Measurements from ENCODE around the gene ZNF558. TPM values are rescaled to one million over a fixed set of nuclear protein-coding genes. Genes with fewer than 3 reads are reported as not detected.

The ZNF558 gene
- total RNA-seq, 3 donors from 2014 or later (not counting 1 experiment from before 2014, with no cell fraction given), result 20.9 to 26.8 (median 23.8) TPM

DNA sequence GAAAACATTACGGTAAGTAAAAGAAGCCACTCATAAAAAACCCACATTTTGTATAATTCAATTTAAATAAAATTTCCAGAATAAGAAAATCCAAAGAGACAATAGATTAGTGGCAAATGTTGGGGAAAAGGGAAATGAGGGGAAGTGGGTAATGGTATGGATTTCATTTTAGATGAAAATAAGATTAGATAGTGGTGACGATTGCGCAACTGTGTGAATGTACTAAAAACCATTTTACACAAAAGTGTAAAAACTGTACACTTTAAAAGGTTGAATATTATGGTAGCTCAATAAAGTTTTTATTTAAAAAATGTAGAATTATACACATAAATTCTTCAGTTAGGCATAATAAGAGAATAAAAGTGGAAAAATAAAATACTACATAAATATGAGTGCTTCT lies 3.8 kb upstream of the ZNF558 start:
- H3K27ac ChIP-seq (ENCODE audit: low read length), result no peak overlapping the region
- H3K4me1 Mint-ChIP-seq, result peaks cover 7 to 22% of the 10 kb centered on the region in 2 donors
- intact Hi-C loops (cut with micrococcal nuclease), result no loop called here
- no CpG with 5 or more reads among the region's 3 CpGs for WGBS (ENCODE audit: insufficient coverage)
- H3K27me3 Mint-ChIP-seq (ENCODE audit: low read depth in 2 of 2), result peaks cover 8 to 13% of the 10 kb centered on the region in 2 donors
- TF ChIP-seq, protein P1, sequence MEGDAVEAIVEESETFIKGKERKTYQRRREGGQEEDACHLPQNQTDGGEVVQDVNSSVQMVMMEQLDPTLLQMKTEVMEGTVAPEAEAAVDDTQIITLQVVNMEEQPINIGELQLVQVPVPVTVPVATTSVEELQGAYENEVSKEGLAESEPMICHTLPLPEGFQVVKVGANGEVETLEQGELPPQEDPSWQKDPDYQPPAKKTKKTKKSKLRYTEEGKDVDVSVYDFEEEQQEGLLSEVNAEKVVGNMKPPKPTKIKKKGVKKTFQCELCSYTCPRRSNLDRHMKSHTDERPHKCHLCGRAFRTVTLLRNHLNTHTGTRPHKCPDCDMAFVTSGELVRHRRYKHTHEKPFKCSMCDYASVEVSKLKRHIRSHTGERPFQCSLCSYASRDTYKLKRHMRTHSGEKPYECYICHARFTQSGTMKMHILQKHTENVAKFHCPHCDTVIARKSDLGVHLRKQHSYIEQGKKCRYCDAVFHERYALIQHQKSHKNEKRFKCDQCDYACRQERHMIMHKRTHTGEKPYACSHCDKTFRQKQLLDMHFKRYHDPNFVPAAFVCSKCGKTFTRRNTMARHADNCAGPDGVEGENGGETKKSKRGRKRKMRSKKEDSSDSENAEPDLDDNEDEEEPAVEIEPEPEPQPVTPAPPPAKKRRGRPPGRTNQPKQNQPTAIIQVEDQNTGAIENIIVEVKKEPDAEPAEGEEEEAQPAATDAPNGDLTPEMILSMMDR (IDR thresholded peaks at IDR 0.05), result no peak
- no peaks in the 10 kb centered on the region for H3K9me3 Mint-ChIP-seq
- H3K36me3 ChIP-seq (ENCODE audit: control insufficient read depth, insufficient read depth, low read length), result no peaks in the 10 kb centered on the region
- H3K4me1 ChIP-seq (ENCODE audit: control insufficient read depth, insufficient read depth, low read length), result peaks cover 15% of the 10 kb centered on the region
- DNase-seq (no peak), ATAC-seq (no peak)
- no peaks in the 10 kb centered on the region for H3K27me3 ChIP-seq (ENCODE audit: control insufficient read depth, insufficient read depth, low read length)
- no peaks in the 10 kb centered on the region for H3K9me3 ChIP-seq (ENCODE audit: control insufficient read depth, insufficient read depth, low read length)
- no peak overlapping the region for H3K27ac Mint-ChIP-seq
- H3K4me3 Mint-ChIP-seq, result no peak overlapping the region
- H3K4me3 ChIP-seq (ENCODE audit: low read length), result no peak overlapping the region
- H3K36me3 Mint-ChIP-seq, result no peaks in the 10 kb centered on the region

DNA sequence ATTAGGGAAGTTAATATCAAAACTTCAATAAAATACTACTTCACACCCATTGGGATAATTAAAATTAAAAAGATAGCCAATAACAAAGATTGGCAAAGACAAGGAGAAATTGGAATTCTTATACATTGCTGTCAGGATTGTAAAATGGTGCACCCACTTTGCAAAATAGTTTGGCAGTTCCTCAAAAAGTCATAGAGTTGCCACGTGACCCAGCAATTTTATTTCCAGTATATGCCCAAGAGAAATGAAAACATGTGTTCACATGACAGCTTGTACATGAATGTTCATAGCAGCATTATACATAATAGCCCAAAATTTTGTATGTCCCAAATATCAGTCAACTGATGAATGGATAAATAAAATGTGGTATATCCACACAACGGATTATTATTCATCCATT lies 3.3 kb upstream of the ZNF558 start:
- TF ChIP-seq, protein P1 (IDR thresholded peaks at IDR 0.05), result no peak
- no peak for ATAC-seq
- no peaks in the 10 kb centered on the region for H3K9me3 Mint-ChIP-seq
- 47% methylated on average over 1 of the region's 2 CpGs for WGBS (ENCODE audit: insufficient coverage)
- Histone ChIP-seq H3K4me3 (ENCODE audit: low read length) (no peak overlapping the region), H3K9me3 (ENCODE audit: control insufficient read depth, insufficient read depth, low read length) (no peaks in the 10 kb centered on the region), H3K27ac (ENCODE audit: low read length) (no peak overlapping the region), H3K4me1 (ENCODE audit: control insufficient read depth, insufficient read depth, low read length) (peaks cover 15% of the 10 kb centered on the region), H3K27me3 (ENCODE audit: control insufficient read depth, insufficient read depth, low read length) (no peaks in the 10 kb centered on the region), H3K36me3 (ENCODE audit: control insufficient read depth, insufficient read depth, low read length) (no peaks in the 10 kb centered on the region)
- intact Hi-C loops (cut with micrococcal nuclease), result no loop called here
- H3K4me3 Mint-ChIP-seq, result no peak overlapping the region
- peaks cover 7 to 22% of the 10 kb centered on the region in 2 donors for H3K4me1 Mint-ChIP-seq
- no peaks in the 10 kb centered on the region for H3K36me3 Mint-ChIP-seq
- H3K27me3 Mint-ChIP-seq (ENCODE audit: low read depth in 2 of 2), result peaks cover 5 to 8% of the 10 kb centered on the region in 2 donors
- no peak overlapping the region for H3K27ac Mint-ChIP-seq
- DNase-seq, result no peak

DNA sequence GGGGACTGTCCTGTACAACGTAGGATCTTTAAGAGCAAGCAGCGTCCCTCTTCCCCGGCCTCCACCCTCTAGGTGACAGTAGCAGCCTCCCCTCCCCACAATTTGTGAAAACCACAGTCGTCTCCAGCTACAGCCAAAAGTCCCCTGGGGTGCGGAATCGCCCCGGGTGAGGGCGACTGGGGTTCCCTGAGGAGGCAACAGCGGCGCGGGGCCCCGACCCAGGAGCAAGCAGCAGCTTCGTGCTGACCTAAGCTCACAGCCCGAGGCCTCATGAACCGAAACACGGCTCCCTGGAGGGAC lies 322 bp downstream of the ZNF558 start:
- Histone ChIP-seq H3K4me3 (ENCODE audit: low read length) (peak overlapping the region; percentile 59), H3K36me3 (ENCODE audit: control insufficient read depth, insufficient read depth, low read length) (no peaks in the 10 kb centered on the region), H3K27ac (ENCODE audit: low read length) (peak overlapping the region; percentile 82), H3K27me3 (ENCODE audit: control insufficient read depth, insufficient read depth, low read length) (no peaks in the 10 kb centered on the region), H3K9me3 (ENCODE audit: control insufficient read depth, insufficient read depth, low read length) (no peaks in the 10 kb centered on the region), H3K4me1 (ENCODE audit: control insufficient read depth, insufficient read depth, low read length) (peaks cover 15% of the 10 kb centered on the region)
- H3K36me3 Mint-ChIP-seq, result no peaks in the 10 kb centered on the region
- H3K9me3 Mint-ChIP-seq, result no peaks in the 10 kb centered on the region
- intact Hi-C loops (cut with micrococcal nuclease), result no loop called here
- peak overlapping the region; percentile 89 to 94 for H3K27ac Mint-ChIP-seq
- peaks cover 7 to 22% of the 10 kb centered on the region in 2 donors for H3K4me1 Mint-ChIP-seq
- ATAC-seq (peak in 2 of 3 donors; percentile 1), DNase-seq (no peak)
- WGBS (ENCODE audit: insufficient coverage), result 0% methylated on average over 16 of the region's 16 CpGs
- TF ChIP-seq, protein P1 (IDR thresholded peaks at IDR 0.05), result no peak
- peak overlapping the region; percentile 90 for H3K4me3 Mint-ChIP-seq
- no peaks in the 10 kb centered on the region for H3K27me3 Mint-ChIP-seq (ENCODE audit: low read depth in 2 of 2)

DNA sequence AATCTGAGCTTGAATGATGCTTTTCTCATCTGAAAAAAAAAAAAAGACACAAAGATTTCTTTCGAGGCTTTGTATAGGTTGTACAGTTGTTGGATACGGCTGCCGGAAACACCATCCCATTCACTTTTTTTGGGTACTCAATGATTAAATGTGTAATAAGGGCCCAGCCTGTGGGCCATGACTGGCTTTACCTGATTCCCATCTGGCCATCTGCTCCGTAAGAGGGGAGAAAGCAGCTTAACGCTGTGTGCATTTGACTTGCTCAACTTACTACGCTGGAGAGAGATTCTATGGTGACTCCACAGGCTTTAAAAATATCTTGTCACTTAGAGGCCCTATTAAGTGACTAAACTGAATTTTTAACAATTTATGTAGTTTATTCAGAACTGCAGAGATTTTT lies 731 bp downstream of the ZNF558 start:
- peak overlapping the region; percentile 90 for H3K4me3 Mint-ChIP-seq
- no peaks in the 10 kb centered on the region for H3K36me3 Mint-ChIP-seq

More for the DNA sequence above, 731 bp downstream of the ZNF558 start:
- H3K9me3 Mint-ChIP-seq, result no peaks in the 10 kb centered on the region
- no peaks in the 10 kb centered on the region for H3K36me3 ChIP-seq (ENCODE audit: control insufficient read depth, insufficient read depth, low read length)
- H3K27ac Mint-ChIP-seq, result peak overlapping the region; percentile 89 to 94
- H3K27me3 Mint-ChIP-seq (ENCODE audit: low read depth in 2 of 2), result no peaks in the 10 kb centered on the region
- H3K27ac ChIP-seq (ENCODE audit: low read length), result peak overlapping the region; percentile 82
- DNase-seq (no peak), ATAC-seq (no peak)
- WGBS (ENCODE audit: insufficient coverage), result 61% methylated on average over 6 of the region's 6 CpGs
- TF ChIP-seq, protein P1 (IDR thresholded peaks at IDR 0.05), result no peak
- H3K4me1 Mint-ChIP-seq, result peaks cover 7 to 22% of the 10 kb centered on the region in 2 donors
- intact Hi-C loops (cut with micrococcal nuclease), result no loop called here
- H3K4me3 ChIP-seq (ENCODE audit: low read length), result peak overlapping the region; percentile 59
- no peaks in the 10 kb centered on the region for H3K27me3 ChIP-seq (ENCODE audit: control insufficient read depth, insufficient read depth, low read length)
- H3K4me1 ChIP-seq (ENCODE audit: control insufficient read depth, insufficient read depth, low read length), result peaks cover 15% of the 10 kb centered on the region
- no peaks in the 10 kb centered on the region for H3K9me3 ChIP-seq (ENCODE audit: control insufficient read depth, insufficient read depth, low read length)

Data from natural killer cell (primary cell).